Measurements from ENCODE around the gene TRPC1. TPM values are rescaled to one million over a fixed set of nuclear protein-coding genes. Genes with fewer than 3 reads are reported as not detected.

The TRPC1 gene
- polyA plus RNA-seq, 1 donor, result 8.9 TPM

GRCh38 chr3:142853270-142854168, 129.7 kb downstream of the TRPC1 start:
- H3K27me3 ChIP-seq (ENCODE audit: control insufficient read depth, insufficient read depth, low read length), result peaks cover 3% of the 10 kb centered on the region
- H3K4me1 ChIP-seq (ENCODE audit: control insufficient read depth, insufficient read depth, low read length), result no peaks in the 10 kb centered on the region
- no peaks in the 10 kb centered on the region for H3K9me3 ChIP-seq (ENCODE audit: control insufficient read depth, low read depth, low read length)
- no peaks in the 10 kb centered on the region for H3K36me3 ChIP-seq (ENCODE audit: control insufficient read depth, insufficient read depth, low read length)
- no peak overlapping the region for H3K27ac ChIP-seq (ENCODE audit: low read length)
- no peak overlapping the region for H3K4me3 ChIP-seq (ENCODE audit: low read length)
- peak; percentile 15 to 37 for DNase-seq
- 17% methylated on average over 1 of the region's 10 CpGs for WGBS (ENCODE audit: insufficient coverage, low lambda C conversion rate)

GRCh38 chr3:142857056-142857455, 133.2 kb downstream of the TRPC1 start:
- H3K36me3 ChIP-seq (ENCODE audit: control insufficient read depth, insufficient read depth, low read length), result no peaks in the 10 kb centered on the region
- H3K4me3 ChIP-seq (ENCODE audit: low read length), result no peak overlapping the region
- H3K27ac ChIP-seq (ENCODE audit: low read length), result no peak overlapping the region
- WGBS (ENCODE audit: insufficient coverage, low lambda C conversion rate), result no CpG with 5 or more reads among the region's 6 CpGs
- no peaks in the 10 kb centered on the region for H3K9me3 ChIP-seq (ENCODE audit: control insufficient read depth, low read depth, low read length)
- H3K27me3 ChIP-seq (ENCODE audit: control insufficient read depth, insufficient read depth, low read length), result peaks cover 8% of the 10 kb centered on the region
- H3K4me1 ChIP-seq (ENCODE audit: control insufficient read depth, insufficient read depth, low read length), result no peaks in the 10 kb centered on the region
- no peak for DNase-seq

Other genes starting within 250 kb of the TRPC1 start
- gene ATR, start 145.3 kb upstream of the TRPC1 start, polyA plus RNA-seq, result 18.6 TPM
- 44.2 TPM for gene PLS1, start 127.6 kb upstream of the TRPC1 start, polyA plus RNA-seq
- gene PCOLCE2, start 165.0 kb downstream of the TRPC1 start, polyA plus RNA-seq, result 1.6 TPM
- gene PAQR9, start 239.6 kb downstream of the TRPC1 start, polyA plus RNA-seq, result 0.13 TPM